Activated CD8-positive, alpha-beta T cell treated with anti-CD3 and anti-CD28 coated beads, Interleukin-2, amount 10 ng/mL, durations not matched to agents 7 days and 5 days (primary cell): Measurements from ENCODE around the gene SLC41A2. TPM values are rescaled to one million over a fixed set of nuclear protein-coding genes. Genes with fewer than 3 reads are reported as not detected.
"Not testable (repeated sequence)": the region's sequence is repeated elsewhere in the genome, so short reads cannot be mapped to it uniquely, and the experiment has no call there.

Experiments used
- ATAC-seq: fragments of 150-1000 bp; cut with Tn5 transposase; one replicate; pipeline ENCODE4 v1.10.0; 2021; ENCODE audit warnings: moderate library complexity
- CTCF ChIA-PET: fragments of 350-600 bp; sonication (Branson Sonifier 250); formaldehyde crosslinking; loops from one replicate; lab custom pipeline; 2021; ENCODE audit warnings: antibody characterized with exemption; lab: Charles Lee
- POLR2A ChIA-PET: fragments of 350-600 bp; sonication (Branson Sonifier 250); formaldehyde crosslinking; loops from one replicate; lab custom pipeline; 2021; ENCODE audit warnings: antibody characterized with exemption; lab: Charles Lee
- DNase-seq: peaks from one replicate; pipeline ENCODE4 v3.0.0-alpha.2; 2020
- H3K27ac Mint-ChIP-seq: one replicate; pipeline ENCODE4 v1.8.0; 2021; ENCODE audit warnings: mild to moderate bottlenecking, mixed read lengths
- H3K27me3 Mint-ChIP-seq: one replicate; pipeline ENCODE4 v1.8.0; 2021; ENCODE audit warnings: low read depth, mixed read lengths
- H3K36me3 Mint-ChIP-seq: one replicate; pipeline ENCODE4 v1.8.0; 2021; ENCODE audit warnings: low read depth, mixed read lengths
- H3K4me1 Mint-ChIP-seq: one replicate; pipeline ENCODE4 v1.8.0; 2021; ENCODE audit warnings: low read depth, mixed read lengths
- H3K4me3 Mint-ChIP-seq: one replicate; pipeline ENCODE4 v1.8.0; 2021; ENCODE audit warnings: mild to moderate bottlenecking, mixed read lengths
- H3K9me3 Mint-ChIP-seq: one replicate; pipeline ENCODE4 v1.8.0; 2022; ENCODE audit warnings: mixed read lengths; ENCODE audit not compliant: insufficient read depth
- total RNA-seq, 2 experiments: library from RNA; stranded (reverse); gene quantifications; one replicate each; pipeline ENCODE4 v1.2.3, GENCODE V29; 2021

Gene SLC41A2
- total RNA-seq, 2 experiments from 2014 or later = 2.0 to 2.9 TPM

DNA sequence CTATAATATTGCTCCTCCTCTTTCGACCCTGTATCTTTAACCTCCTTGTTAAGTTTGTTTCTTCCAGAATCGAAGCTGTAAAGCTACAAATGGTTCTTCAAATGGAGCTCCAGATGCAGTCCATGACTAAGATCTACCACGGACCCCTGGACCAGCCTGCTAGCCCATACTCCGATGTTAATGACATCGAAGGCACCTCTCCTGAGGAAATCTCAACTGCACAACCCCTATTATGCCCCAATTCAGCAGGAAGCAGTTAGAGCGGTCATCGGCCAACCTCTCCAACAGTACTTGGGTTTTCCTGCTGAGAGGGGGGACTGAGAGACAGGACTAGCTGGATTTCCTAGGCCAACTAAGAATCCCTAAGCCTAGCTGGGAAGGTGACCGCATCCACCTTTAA, 14.7 kb downstream of the SLC41A2 start:
- CTCF ChIA-PET = interaction anchor here (1.0 kb wide), 3 partner anchors 9 to 22 kb away, joined by 3 read pairs; partner anchors contain the start of gene SLC41A2
- not testable (repeated sequence) for ATAC-seq, H3K36me3 Mint-ChIP-seq

DNA sequence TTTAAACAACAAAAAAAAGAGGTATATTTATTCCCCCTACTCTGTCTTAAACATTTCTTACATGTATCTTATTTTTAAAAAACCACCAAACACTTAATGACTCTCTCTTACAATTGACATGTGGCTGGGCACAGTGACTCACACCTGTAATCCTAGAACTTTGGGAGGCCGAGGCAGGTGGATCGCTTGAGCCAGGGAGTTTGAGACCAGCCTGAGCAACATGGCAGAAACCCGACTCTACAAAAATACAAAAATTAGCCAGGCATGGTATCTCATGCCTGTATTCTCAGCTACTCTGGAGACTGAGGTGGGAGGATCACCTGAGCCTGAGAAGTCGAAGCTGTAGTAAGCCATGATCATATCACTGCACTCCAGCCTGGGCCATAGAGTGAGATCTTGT, 16.0 kb downstream of the SLC41A2 start:
- POLR2A ChIA-PET = no interaction called here
- no peak overlapping the region for H3K4me3 Mint-ChIP-seq
- no peaks in the 10 kb centered on the region for H3K36me3 Mint-ChIP-seq
- H3K9me3 Mint-ChIP-seq = peaks cover 6% of the 10 kb centered on the region
- H3K4me1 Mint-ChIP-seq = no peaks in the 10 kb centered on the region
- no peak for ATAC-seq
- H3K27ac Mint-ChIP-seq = no peak overlapping the region
- no peak for DNase-seq
- CTCF ChIA-PET = interaction anchor here (0.6 kb wide), 1 partner anchor 114 kb away, joined by 3 read pairs; no protein-coding TSS in a partner anchor
- peaks cover 16% of the 10 kb centered on the region for H3K27me3 Mint-ChIP-seq

More for the DNA sequence above, 14.7 kb downstream of the SLC41A2 start:
- H3K27ac Mint-ChIP-seq, POLR2A ChIA-PET, H3K4me3 Mint-ChIP-seq, H3K9me3 Mint-ChIP-seq, DNase-seq, H3K4me1 Mint-ChIP-seq: not testable (repeated sequence)
- H3K27me3 Mint-ChIP-seq = peaks cover 14% of the 10 kb centered on the region

DNA sequence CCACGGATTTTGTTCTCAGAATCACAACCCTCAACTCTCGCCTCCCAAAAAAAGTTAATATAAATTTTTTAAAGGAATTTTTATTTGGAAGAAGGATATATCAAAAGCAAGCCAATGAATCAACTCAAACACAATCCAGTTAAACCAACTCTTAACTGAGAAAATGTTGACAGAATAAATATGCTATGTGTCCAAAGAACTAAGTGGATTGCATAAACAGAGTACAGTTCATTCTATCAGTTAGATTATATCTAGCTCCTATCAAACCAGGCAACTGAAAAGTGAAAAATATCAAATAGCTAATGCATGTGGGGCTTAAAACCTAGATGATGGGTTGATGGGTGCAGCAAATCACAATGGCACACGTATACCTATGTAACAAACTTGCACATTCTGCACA, 16.6 kb downstream of the SLC41A2 start:
- Mint-ChIP-seq H3K4me1 (no peaks in the 10 kb centered on the region), H3K4me3 (no peak overlapping the region), H3K9me3 (peaks cover 6% of the 10 kb centered on the region), H3K36me3 (no peaks in the 10 kb centered on the region), H3K27ac (no peak overlapping the region), H3K27me3 (peaks cover 14% of the 10 kb centered on the region)
- CTCF ChIA-PET = no interaction called here
- POLR2A ChIA-PET = no interaction called here
- ATAC-seq (no peak), DNase-seq (no peak)

DNA sequence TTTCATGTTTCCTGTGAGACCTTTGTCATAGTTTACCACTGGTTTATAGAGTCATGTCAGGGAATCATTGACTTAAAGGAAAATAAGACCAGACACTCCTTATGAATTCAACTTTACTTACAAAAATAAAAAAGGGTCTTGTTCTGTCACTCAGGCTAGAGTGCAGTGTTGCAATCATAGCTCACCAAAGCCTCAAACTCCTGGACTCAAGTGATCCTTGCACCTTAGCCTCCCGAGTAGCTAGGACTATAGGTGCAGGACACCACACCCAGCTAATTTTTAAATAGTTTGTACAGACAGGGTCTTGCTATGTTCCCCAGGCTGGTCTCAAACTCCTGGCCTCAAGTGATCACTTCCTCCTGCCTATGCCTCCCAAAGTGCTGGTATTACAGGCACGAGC, 19.0 kb downstream of the SLC41A2 start:
- ChIA-PET CTCF (interaction anchor here (1.3 kb wide), 1 partner anchor 18 kb away, joined by 3 read pairs; no protein-coding TSS in a partner anchor), POLR2A (no interaction called here)
- H3K4me3 Mint-ChIP-seq = no peak overlapping the region
- H3K27ac Mint-ChIP-seq = no peak overlapping the region
- no peak for ATAC-seq
- no peak for DNase-seq
- no peaks in the 10 kb centered on the region for H3K36me3 Mint-ChIP-seq
- H3K27me3 Mint-ChIP-seq = peaks cover 11% of the 10 kb centered on the region
- no peaks in the 10 kb centered on the region for H3K4me1 Mint-ChIP-seq
- no peaks in the 10 kb centered on the region for H3K9me3 Mint-ChIP-seq

DNA sequence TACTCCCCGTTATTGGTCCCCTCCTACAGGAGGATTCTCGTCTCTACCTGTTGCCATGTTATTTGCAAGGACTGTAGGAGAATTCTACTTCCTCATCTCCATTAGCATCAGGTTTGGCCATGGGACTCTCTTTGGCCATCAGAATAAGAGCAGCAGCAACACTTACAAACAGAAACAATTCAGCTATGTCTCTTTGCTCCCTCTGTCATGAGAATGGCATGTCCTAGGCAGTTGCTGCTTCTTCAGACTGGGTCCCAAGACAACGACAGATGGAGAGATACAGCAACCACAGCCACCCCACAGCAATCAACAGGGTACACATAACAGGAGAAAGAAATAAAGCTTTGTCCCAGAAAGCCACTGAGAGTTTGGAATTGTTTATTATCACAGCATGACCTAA, 19.7 kb downstream of the SLC41A2 start:
- Mint-ChIP-seq H3K36me3 (no peaks in the 10 kb centered on the region), H3K4me3 (no peak overlapping the region), H3K9me3 (no peaks in the 10 kb centered on the region), H3K4me1 (no peaks in the 10 kb centered on the region), H3K27me3 (peaks cover 13% of the 10 kb centered on the region), H3K27ac (no peak overlapping the region)
- DNase-seq = no peak
- CTCF ChIA-PET = no interaction called here
- no peak for ATAC-seq
- POLR2A ChIA-PET = no interaction called here

DNA sequence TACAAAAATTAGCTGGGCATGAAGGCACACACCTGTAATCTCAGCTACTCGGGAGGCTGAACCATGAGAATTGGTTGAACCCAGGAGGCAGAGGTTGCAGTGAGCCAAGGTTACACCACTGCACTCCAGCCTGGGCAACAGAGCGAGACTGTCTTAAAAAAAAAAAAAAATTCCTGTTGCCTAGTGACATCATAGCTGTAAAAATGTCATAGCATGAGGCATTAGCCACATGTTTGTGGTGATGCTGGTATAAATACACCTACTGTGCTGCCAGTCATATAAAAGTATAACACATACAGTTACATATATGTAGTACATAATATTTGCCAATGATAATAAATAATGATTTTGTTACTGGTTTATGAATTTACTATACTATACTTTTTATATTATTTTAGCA, 22.2 kb downstream of the SLC41A2 start:
- POLR2A ChIA-PET = no interaction called here
- ATAC-seq = no peak
- Mint-ChIP-seq H3K4me1 (peaks cover 6% of the 10 kb centered on the region), H3K4me3 (no peak overlapping the region), H3K27ac (no peak overlapping the region), H3K36me3 (no peaks in the 10 kb centered on the region), H3K27me3 (peaks cover 11% of the 10 kb centered on the region), H3K9me3 (no peaks in the 10 kb centered on the region)
- CTCF ChIA-PET = no interaction called here
- DNase-seq = no peak

DNA sequence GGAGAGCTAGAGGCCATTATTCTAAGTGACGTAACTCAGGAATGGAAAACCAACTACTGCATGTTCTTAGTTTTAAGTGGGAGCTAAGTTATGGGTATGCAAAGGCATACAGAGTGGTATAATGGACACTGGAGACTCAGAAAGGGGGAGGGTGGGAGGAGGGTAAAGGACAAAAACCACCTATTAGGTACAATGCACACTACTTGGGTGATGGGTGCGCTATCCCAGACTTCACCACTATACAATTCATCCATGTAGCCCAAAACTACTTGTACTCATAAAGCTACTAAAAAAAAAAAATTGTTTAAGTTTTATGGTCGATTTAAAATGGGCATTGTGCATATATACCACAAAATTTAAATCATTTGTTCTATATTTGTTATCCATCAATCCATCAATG, 24.3 kb downstream of the SLC41A2 start:
- Mint-ChIP-seq H3K36me3 (no peaks in the 10 kb centered on the region), H3K9me3 (no peaks in the 10 kb centered on the region), H3K27ac (no peak overlapping the region), H3K4me3 (no peak overlapping the region), H3K4me1 (peaks cover 13% of the 10 kb centered on the region), H3K27me3 (peaks cover 10% of the 10 kb centered on the region)
- ATAC-seq = no peak
- ChIA-PET CTCF (interaction anchor here (1.1 to 1.4 kb wide), 3 partner anchors 9 to 552 kb away, joined by 3 read pairs; no protein-coding TSS in a partner anchor), POLR2A (no interaction called here)
- no peak for DNase-seq

DNA sequence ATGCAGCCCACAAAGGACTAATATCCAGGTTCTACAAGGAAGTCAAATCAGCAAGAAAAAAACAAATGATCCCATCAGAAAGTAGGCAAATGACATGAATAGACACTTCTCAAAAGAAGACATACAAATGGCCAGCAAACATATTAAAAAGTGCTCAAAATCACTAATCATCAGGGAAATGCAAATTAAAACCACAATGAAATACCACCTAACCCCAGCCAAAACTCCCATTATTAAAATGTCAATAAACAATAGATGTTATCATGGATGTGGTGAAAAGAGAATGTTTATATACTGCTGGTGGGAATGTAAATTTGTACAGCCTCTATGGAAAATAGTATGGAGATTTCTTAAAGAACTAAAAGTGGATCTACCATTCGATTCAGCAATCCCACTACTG, 25.0 kb downstream of the SLC41A2 start:
- H3K4me1 Mint-ChIP-seq = peaks cover 13% of the 10 kb centered on the region
- CTCF ChIA-PET = no interaction called here
- no peak for ATAC-seq

DNA sequence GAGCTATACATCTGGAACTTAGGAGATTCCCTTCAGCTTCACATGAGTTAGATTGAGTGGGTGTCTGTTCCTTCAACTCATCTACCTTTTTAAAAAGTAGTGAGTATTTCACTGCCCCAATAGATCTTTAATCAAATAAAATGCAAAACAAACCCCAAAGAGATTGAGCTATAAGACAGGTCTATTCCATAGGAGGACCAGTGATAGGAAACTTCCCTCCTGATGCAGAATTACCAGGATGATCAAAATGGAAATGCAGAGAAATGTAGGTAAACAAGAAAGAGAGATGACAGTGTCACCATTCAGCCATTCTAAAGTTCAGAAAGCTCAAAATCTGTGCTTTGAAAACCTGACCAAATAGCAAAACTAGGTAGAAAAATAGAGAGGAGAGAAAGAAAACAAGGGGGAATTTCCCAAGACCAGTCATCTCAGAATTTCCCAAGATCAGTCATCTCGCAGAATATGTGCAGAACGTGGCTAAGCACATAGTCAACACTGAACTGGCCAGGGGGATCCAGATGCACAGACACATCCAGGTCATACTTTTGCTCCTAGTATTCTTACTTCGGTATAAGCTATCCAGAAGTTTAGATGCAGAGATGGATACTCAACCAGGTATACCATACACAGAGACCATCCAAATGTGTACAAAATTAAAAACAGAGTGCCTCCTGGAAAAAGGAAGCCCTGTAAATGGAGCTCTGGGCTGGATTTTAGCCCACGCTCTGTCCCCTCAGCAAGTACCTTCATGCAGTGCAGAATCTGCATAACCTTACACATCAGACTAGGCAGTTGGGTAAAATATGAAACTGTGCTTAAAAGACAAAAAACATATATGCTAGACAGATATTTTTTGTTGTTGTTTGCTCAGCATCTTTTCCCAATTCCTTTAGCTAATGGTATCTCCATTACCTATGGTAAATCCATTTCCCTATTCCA, 27.4 kb downstream of the SLC41A2 start:
- ATAC-seq = no peak

More for the DNA sequence above, 25.0 kb downstream of the SLC41A2 start:
- Mint-ChIP-seq H3K27ac (no peak overlapping the region), H3K27me3 (peaks cover 6% of the 10 kb centered on the region), H3K4me3 (no peak overlapping the region), H3K9me3 (no peaks in the 10 kb centered on the region), H3K36me3 (no peaks in the 10 kb centered on the region)
- DNase-seq = no peak
- POLR2A ChIA-PET = no interaction called here

DNA sequence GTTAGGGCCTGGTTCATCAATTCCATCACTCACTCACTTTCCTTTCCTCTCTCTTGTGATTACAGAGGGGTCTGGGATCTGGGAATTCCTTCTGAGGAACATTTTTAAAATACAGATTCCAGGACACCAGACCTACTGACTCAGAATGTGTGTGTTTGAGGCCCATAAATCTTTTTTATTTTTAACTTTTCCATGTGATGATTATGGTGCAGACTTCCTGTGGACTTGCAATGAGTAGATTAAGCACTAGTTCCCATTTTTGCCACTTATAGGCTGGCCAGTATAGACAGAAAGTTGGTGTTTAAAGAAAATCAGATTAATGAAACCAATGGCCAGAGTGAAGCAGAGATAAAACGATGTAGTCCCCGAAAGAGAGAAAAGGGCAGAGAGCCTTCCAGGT, 28.1 kb downstream of the SLC41A2 start:
- no peak for ATAC-seq
- peaks cover 13% of the 10 kb centered on the region for H3K4me1 Mint-ChIP-seq
- CTCF ChIA-PET = interaction anchor here (1.0 to 1.3 kb wide), 2 partner anchors 29 to 122 kb away, joined by 3 to 4 read pairs; partner anchors contain the start of gene SLC41A2

More for the DNA sequence above, 27.4 kb downstream of the SLC41A2 start:
- Mint-ChIP-seq H3K4me3 (no peak overlapping the region), H3K27me3 (peaks cover 6% of the 10 kb centered on the region), H3K27ac (no peak overlapping the region), H3K4me1 (peaks cover 13% of the 10 kb centered on the region), H3K9me3 (no peaks in the 10 kb centered on the region), H3K36me3 (no peaks in the 10 kb centered on the region)
- ChIA-PET CTCF (interaction anchor here (1.0 to 1.3 kb wide), 3 partner anchors 28 to 166 kb away, joined by 3 to 4 read pairs (median 4); partner anchors contain the start of gene SLC41A2), POLR2A (no interaction called here)
- no peak for DNase-seq

DNA sequence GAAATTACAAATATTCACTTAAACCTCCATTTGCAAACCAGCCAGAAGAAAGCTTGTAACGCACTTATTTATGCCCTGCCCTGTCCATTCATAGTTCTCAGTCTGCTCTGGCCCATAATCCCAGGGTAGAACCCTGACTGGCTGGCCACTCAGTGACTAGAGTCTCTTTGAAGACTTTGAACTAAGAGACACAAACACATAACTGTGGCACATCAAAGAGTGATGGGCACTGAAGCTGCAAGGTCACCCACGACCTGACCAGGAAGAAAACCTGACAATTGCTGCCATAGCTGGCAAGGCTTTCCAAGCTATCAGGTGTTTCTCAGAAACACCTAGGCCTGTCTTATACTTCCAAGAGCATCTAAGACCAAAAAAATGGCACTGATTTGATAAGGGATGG, 28.7 kb downstream of the SLC41A2 start:
- Mint-ChIP-seq H3K36me3 (no peaks in the 10 kb centered on the region), H3K27me3 (peaks cover 6% of the 10 kb centered on the region), H3K9me3 (no peaks in the 10 kb centered on the region), H3K4me3 (no peak overlapping the region), H3K27ac (no peak overlapping the region), H3K4me1 (peaks cover 13% of the 10 kb centered on the region)
- DNase-seq = no peak
- POLR2A ChIA-PET = no interaction called here
- CTCF ChIA-PET = no interaction called here
- ATAC-seq = no peak

More for the DNA sequence above, 28.1 kb downstream of the SLC41A2 start:
- H3K27ac Mint-ChIP-seq = no peak overlapping the region
- no peak overlapping the region for H3K4me3 Mint-ChIP-seq
- H3K27me3 Mint-ChIP-seq = peaks cover 6% of the 10 kb centered on the region
- DNase-seq = no peak
- POLR2A ChIA-PET = no interaction called here
- H3K9me3 Mint-ChIP-seq = no peaks in the 10 kb centered on the region
- H3K36me3 Mint-ChIP-seq = no peaks in the 10 kb centered on the region
